NCI-H2171 treated with DMSO at 0.1 percent for 48 hours (cell line): Measurements from ENCODE around the gene KCNJ14.
A peak's percentile ranks its signal among the peaks of the same experiment; 100 is the strongest.

Experiments
- DNase-seq: peaks from one replicate; lab custom pipeline; 2025; lab: John Stamatoyannopoulos, UW

The KCNJ14 gene

GRCh38 chr19:48455171-48455907 lies at the start of gene KCNJ14:
TSS of gene KCNJ14 (plus strand) at chr19:48455574. CDS start at chr19:48461725, 6,151 bp downstream.
- DNase-seq = no peak

GRCh38 chr19:48405850-48406249 lies 49.5 kb upstream of the KCNJ14 start:
- no peak for DNase-seq

DNA sequence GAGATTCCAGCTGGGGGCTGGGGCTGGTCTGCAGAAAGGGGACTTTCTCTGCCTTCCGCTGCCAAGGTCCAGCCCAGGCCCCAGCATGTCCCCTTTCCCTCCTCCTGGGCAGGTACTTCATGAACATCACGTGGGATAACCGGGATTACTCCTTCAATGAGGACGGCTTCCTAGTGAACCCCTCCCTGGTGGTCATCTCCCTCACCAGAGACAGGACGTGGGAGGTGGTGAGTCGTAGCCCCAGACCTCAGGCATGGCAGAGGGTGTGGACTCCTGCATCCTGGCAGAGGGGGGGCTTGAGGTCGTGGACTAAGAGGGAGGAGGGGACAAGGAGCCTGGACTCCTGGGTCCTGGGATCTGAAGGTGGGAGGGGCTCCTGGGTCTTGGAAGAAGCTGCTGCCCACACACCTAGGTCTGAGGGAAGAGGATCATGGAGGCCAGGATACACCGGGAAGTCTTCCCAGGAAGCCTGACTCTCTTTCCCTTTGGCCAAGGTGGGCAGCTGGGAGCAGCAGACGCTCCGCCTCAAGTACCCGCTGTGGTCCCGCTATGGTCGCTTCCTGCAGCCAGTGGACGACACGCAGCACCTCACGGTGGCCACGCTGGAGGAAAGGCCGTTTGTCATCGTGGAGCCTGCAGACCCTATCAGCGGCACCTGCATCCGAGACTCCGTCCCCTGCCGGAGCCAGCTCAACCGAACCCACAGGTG lies 41.3 kb upstream of the KCNJ14 start:
- no peak for DNase-seq

DNA sequence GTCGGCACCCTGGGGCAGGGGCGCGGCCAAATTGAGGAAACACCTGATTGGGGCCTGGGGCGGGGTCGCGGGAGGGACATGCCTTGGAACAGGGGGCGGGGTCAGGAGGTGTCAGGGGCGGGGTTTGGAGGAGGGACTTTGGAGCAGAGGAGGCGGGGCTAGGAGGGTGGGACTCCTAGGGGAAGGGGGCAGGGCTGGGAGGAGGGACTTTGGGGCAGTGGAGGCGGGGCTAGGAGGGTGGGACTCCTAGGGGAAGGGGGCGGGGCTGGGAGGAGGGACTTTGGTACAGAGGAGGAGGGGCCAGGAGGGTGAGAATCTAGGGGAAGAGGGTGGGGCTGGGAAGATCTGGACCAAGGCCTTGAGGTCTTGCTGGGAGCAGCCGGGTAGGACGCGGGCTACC lies 40.0 kb upstream of the KCNJ14 start:
- no peak for DNase-seq

GRCh38 chr19:48415806-48416221 lies 39.6 kb upstream of the KCNJ14 start:
- DNase-seq = no peak

- peak; percentile 35 for DNase-seq
Observed at GRCh38 chr19:48417421-48417820, 38.0 kb upstream of the KCNJ14 start.

- DNase-seq = no peak
Observed at GRCh38 chr19:48418317-48419064, 36.9 kb upstream of the KCNJ14 start.

GRCh38 chr19:48419158-48419920 lies 36.0 kb upstream of the KCNJ14 start:
- DNase-seq = peak; percentile 47

GRCh38 chr19:48421548-48421947 lies 33.8 kb upstream of the KCNJ14 start:
- peak; percentile 71 for DNase-seq

DNA sequence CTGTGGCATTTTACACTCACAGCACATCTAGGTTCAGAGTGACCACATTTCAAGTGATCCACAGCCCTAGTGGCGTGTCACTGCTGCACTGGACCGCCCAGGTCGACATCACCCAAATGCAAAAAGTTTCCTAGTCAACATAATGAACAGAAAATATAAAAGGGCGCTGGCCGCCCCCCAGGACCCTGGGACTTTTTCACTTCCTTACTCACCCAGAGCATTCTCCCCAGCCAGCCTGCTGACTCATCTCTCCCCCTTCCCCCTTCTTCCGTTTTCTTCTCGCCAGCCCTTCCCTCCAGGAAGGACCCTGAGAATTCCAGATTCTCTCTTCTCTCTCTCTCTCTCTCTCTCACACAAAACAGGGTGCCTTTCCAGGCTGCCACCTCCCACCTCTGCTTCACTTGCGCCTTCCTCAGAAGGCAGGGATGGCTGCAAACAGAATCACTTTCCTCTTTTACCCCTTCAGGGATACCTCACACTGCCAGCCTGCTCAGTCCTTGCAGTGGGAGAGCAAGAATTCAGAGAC lies 30.6 kb upstream of the KCNJ14 start:
- DNase-seq = no peak

DNA sequence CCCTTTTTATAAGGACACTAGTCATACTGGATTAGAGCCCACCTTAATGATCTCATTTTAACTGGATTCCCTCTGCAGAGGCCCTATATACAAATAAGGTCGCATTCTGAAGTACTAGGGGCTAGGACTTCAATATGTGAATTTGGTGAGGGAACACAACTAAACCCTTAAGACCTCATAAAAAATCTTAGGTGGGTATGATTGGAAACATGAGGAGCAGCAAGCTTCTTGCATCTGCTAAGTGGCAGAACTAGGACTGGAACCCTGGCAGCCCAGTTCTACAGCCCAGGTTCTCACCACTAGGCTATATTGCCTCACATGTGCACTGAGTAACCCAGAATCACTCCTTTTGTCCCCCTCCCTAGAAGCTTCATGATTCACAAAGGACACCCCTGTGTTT lies 26.7 kb upstream of the KCNJ14 start:
- DNase-seq = no peak

- DNase-seq = no peak
Observed at GRCh38 chr19:48433337-48433736, 22.0 kb upstream of the KCNJ14 start.

DNA sequence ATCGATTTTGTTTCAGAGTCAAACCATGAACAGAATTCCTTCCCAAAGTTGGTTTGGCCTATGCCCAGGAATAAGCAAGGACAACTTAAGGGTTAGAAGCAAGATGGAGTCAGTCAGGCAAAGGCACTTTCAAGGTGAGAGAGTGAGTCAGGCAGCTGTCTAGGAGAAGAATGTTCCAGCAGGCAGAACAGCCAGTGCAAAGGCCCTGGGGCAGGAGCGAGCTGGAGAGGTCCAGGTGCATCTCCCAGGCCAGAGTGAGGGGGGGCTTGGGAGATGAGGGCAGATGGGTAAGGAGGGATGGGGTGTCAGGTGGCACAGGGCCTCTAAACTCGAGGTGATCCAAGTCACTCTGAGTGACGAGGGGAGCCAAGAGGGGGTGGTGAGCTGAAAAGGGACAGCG lies 18.8 kb upstream of the KCNJ14 start:
- no peak for DNase-seq

- DNase-seq = no peak
Observed at GRCh38 chr19:48441360-48442050, 13.9 kb upstream of the KCNJ14 start.

DNA sequence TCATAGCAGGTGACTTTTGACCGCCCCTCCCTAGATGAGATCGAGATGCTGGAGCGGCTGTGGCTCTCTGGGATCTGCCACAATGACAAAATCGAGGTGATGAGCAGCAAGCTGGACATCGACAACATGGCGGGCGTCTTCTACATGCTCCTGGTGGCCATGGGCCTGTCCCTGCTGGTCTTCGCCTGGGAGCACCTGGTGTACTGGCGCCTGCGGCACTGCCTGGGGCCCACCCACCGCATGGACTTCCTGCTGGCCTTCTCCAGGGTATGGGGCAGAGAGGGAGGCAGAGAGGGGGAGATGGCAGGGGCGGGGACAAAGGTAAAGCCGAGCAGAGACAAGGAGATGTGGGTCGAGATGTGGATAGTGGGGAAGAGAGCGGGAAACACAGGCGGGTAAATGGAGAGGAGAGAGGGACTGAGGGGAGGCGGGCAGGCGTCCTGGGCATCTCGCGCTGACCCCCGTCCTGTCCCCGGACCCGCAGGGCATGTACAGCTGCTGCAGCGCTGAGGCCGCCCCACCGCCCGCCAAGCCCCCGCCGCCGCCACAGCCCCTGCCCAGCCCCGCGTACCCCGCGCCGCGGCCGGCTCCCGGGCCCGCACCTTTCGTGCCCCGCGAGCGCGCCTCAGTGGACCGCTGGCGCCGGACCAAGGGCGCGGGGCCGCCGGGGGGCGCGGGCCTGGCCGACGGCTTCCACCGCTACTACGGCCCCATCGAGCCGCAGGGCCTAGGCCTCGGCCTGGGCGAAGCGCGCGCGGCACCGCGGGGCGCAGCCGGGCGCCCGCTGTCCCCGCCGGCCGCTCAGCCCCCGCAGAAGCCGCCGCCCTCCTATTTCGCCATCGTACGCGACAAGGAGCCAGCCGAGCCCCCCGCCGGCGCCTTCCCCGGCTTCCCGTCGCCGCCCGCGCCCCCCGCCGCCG lies 13.0 kb upstream of the KCNJ14 start:
- DNase-seq = no peak

DNA sequence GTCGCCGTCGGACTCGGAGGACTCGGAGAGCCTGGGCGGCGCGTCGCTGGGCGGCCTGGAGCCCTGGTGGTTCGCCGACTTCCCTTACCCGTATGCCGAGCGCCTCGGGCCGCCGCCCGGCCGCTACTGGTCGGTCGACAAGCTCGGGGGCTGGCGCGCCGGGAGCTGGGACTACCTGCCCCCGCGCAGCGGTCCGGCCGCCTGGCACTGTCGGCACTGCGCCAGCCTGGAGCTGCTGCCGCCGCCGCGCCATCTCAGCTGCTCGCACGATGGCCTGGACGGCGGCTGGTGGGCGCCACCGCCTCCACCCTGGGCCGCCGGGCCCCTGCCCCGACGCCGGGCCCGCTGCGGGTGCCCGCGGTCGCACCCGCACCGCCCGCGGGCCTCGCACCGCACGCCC lies 12.1 kb upstream of the KCNJ14 start:
- DNase-seq = peak; percentile 18

- no peak for DNase-seq
Observed at GRCh38 chr19:48443731-48444128, 11.6 kb upstream of the KCNJ14 start.

DNA sequence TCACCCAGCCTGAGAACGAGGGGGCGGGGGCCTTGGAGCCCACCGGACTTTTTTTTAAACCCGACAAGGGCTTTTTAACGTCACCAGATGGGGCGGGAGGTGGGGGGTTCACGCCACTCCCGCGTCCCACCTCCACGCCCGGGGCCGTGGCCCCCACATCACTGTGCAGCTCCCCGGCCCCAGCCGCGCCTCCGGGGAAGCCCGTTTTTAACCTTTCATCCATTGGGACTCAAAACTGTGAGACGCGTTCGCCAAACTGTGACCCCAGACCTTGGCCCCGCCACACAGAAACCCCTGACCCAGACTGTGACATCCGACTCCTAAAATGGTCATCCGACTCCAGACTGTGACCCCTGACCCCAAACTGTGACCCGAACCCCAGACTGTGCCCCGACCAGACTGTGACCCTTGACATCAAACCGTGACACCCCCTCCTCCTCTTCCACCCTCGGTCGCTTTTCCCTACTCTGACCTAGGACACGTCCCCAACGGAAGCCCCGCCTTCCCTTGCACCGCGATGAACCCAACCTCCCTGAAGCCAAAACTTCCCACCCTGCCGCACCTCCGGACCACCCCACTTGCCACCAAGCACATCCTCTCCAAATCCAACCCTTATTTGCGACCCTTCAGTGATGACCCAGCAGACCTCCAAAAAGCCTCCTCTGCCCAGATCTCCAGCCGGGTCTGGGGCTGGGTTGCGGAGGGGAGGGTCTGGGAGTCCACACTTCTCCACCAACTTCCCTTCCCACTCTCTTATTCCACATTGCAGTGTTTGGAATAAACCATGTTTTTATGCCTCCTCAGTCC lies 11.0 kb upstream of the KCNJ14 start:
- peak; percentile 39 for DNase-seq

DNA sequence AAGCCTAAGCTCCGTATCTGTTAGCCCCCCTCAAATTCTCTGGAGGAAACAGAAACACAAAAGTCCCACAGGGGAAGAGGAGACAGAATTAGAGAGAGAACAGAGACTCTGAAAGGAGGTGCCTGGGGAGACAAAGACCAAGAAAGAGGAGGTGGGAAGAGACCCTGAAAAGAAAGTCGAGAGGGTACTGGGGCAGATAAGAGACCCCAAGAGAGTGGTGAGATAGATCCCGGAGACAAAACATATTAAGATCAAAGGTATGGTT lies 10.5 kb upstream of the KCNJ14 start:
- DNase-seq = peak; percentile 73

DNA sequence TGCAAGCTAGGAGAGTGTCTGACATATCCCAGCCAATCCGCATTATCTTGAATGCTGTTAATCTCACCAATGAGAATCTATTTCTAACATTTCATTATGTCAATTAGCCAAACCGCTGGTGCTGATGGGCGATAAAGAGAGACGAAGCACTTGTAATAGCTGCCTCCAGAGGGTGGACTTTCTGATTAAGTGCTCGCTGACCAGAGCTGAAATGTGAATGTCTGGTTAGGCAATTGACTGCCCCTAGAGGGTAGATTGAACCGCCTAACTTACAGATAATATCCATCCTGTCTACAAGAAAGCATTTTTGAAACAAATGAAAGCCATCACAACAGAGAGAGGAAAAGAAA lies 10.1 kb upstream of the KCNJ14 start:
- DNase-seq = no peak
